Fibroblast of lung (primary cell): ENCODE results near the gene ZSCAN22. TPM values are rescaled to one million over a fixed set of nuclear protein-coding genes. Genes with fewer than 3 reads are reported as not detected.

Experiments used
- DNase-seq, 2 donors: peaks; one replicate each; pipeline versions ENCODE4 v3.0.0 to v3.0.0-alpha.2; 2010; ENCODE audit warnings: low read depth in 2 of 2
- H2AFZ ChIP-seq: 2 replicates; pipeline ENCODE4 v1.5.1; 2012; ENCODE audit warnings: low read length, control low read depth, inconsistent platforms
- H3K27ac ChIP-seq: 2 replicates; pipeline ENCODE4 v1.5.1; 2011; ENCODE audit warnings: low read length, control low read depth; ENCODE audit not compliant: insufficient read depth
- H3K27me3 ChIP-seq: 2 replicates; pipeline ENCODE4 v1.5.1; 2011; ENCODE audit warnings: mild to moderate bottlenecking, low read length; ENCODE audit not compliant: control insufficient read depth, insufficient read depth
- H3K36me3 ChIP-seq: 2 replicates; pipeline ENCODE4 v1.5.1; 2011; ENCODE audit warnings: low read length; ENCODE audit not compliant: control insufficient read depth, insufficient read depth
- H3K4me1 ChIP-seq: 2 replicates; pipeline ENCODE4 v1.5.1; 2011; ENCODE audit warnings: low read length; ENCODE audit not compliant: control insufficient read depth, insufficient read depth; ENCODE audit errors: extremely low read depth
- H3K4me2 ChIP-seq: 2 replicates; pipeline ENCODE4 v1.5.1; 2011; ENCODE audit warnings: low read length, control low read depth; ENCODE audit not compliant: insufficient read depth; ENCODE audit errors: extremely low read depth
- H3K4me3 ChIP-seq, 4 experiments: fragments of 200-600 bp in 1 of 4; sonication (generic) in 1 of 4; replicated peaks in 1 of 4; 2 replicates each; pipeline ENCODE4 v1.5.1; 2011 to 2016; ENCODE audit warnings: low read length in 4 of 4, low read depth in 3 of 4, mild to moderate bottlenecking in 3 of 4, control low read depth in 2 of 4, inconsistent platforms in 1 of 4, mixed read lengths in 1 of 4; ENCODE audit not compliant: insufficient read depth in 1 of 4; ENCODE audit errors: control extremely low read depth in 1 of 4
- H3K79me2 ChIP-seq: 2 replicates; pipeline ENCODE4 v1.5.1; 2012; ENCODE audit warnings: mild to moderate bottlenecking, low read length, inconsistent platforms; ENCODE audit not compliant: control insufficient read depth, insufficient read depth
- H3K9ac ChIP-seq: 2 replicates; pipeline ENCODE4 v1.5.1; 2011; ENCODE audit warnings: mild to moderate bottlenecking, low read length, control low read depth; ENCODE audit not compliant: insufficient read depth
- H3K9me3 ChIP-seq: 2 replicates; pipeline ENCODE4 v1.5.1; 2012; ENCODE audit warnings: low read depth, low read length; ENCODE audit not compliant: control insufficient read depth, insufficient read depth
- H4K20me1 ChIP-seq: 2 replicates; pipeline ENCODE4 v1.5.1; 2011; ENCODE audit warnings: low read length; ENCODE audit not compliant: control insufficient read depth, insufficient read depth; ENCODE audit errors: extremely low read depth
- CTCF ChIP-seq, 2 donors: IDR thresholded peaks in 1 of 2; conservative IDR thresholded peaks in 1 of 2; 1 replicate in 1 of 2; 2 replicates in 1 of 2; pipeline ENCODE4 v1.5.1; 2011 to 2012; ENCODE audit warnings: low read length in 2 of 2, control low read depth in 1 of 2, inconsistent platforms in 1 of 2, low read depth in 1 of 2, mild to moderate bottlenecking in 1 of 2
- EZH2 ChIP-seq: IDR thresholded peaks from 2 replicates; pipeline ENCODE4 v1.5.1; 2012; ENCODE audit warnings: low read length, control low read depth, mild to moderate bottlenecking; ENCODE audit errors: missing control alignments
- polyA plus RNA-seq, 2 donors: library from polyadenylated mRNA; depleted of rRNA in 1 of 2; stranded (reverse) in 1 of 2; unstranded in 1 of 2; fragments of >200 nt; gene quantifications; 2 replicates each; pipeline ENCODE4 v1.2.1, GENCODE V29; 2011 to 2012; ENCODE audit warnings: missing spikeins in 1 of 2
- total RNA-seq: library from RNA; depleted of rRNA; stranded (reverse); fragments of >200 nt; gene quantifications from 2 replicates; pipeline ENCODE4 v1.2.1, GENCODE V29; 2014

ZSCAN22 gene
- total and polyA plus RNA-seq, 2 donors (not counting 1 experiment from before 2014, with no cell fraction given): 2.8 to 3.0 TPM

GRCh38 chr19:58353717-58354477 lies 27.1 kb downstream of the ZSCAN22 start:
- no peaks in the 10 kb centered on the region for H3K9me3 ChIP-seq
- H3K9ac ChIP-seq: no peak overlapping the region
- TF ChIP-seq EZH2 (no peak), CTCF (conservative IDR thresholded peaks at IDR 0.05 in 1 of 2, IDR thresholded peaks at IDR 0.05 in 1 of 2; ENCODE audit: low read depth in 1 of 2, low read length in 2 of 2) (no peak)
- H3K27me3 ChIP-seq: no peaks in the 10 kb centered on the region
- no peak for DNase-seq
- H3K36me3 ChIP-seq: peaks cover 2% of the 10 kb centered on the region
- no peaks in the 10 kb centered on the region for H3K79me2 ChIP-seq
- H3K4me1 ChIP-seq: no peaks in the 10 kb centered on the region
- no peak overlapping the region for H2AFZ ChIP-seq
- no peak overlapping the region for H3K4me2 ChIP-seq
- H4K20me1 ChIP-seq: no peaks in the 10 kb centered on the region
- H3K4me3 ChIP-seq: no peak overlapping the region
- no peak overlapping the region for H3K27ac ChIP-seq

GRCh38 chr19:58354478-58355030 lies 27.8 kb downstream of the ZSCAN22 start:
- Histone ChIP-seq H3K27ac (no peak overlapping the region), H2AFZ (no peak overlapping the region), H3K4me1 (no peaks in the 10 kb centered on the region), H3K4me3 (no peak overlapping the region), H3K79me2 (no peaks in the 10 kb centered on the region), H3K4me2 (no peak overlapping the region), H3K36me3 (peaks cover 2% of the 10 kb centered on the region), H4K20me1 (no peaks in the 10 kb centered on the region), H3K9me3 (no peaks in the 10 kb centered on the region), H3K27me3 (no peaks in the 10 kb centered on the region), H3K9ac (no peak overlapping the region)
- no peak for DNase-seq
- TF ChIP-seq EZH2 (no peak), CTCF (conservative IDR thresholded peaks at IDR 0.05 in 1 of 2, IDR thresholded peaks at IDR 0.05 in 1 of 2; ENCODE audit: low read depth in 1 of 2, low read length in 2 of 2) (no peak)

GRCh38 chr19:58355215-58355796 lies 28.5 kb downstream of the ZSCAN22 start:
- Histone ChIP-seq H4K20me1 (no peaks in the 10 kb centered on the region), H3K79me2 (no peaks in the 10 kb centered on the region), H3K9me3 (no peaks in the 10 kb centered on the region), H3K27me3 (no peaks in the 10 kb centered on the region), H3K4me2 (no peak overlapping the region), H2AFZ (no peak overlapping the region), H3K27ac (no peak overlapping the region), H3K9ac (no peak overlapping the region), H3K4me3 (no peak overlapping the region), H3K36me3 (peaks cover 2% of the 10 kb centered on the region), H3K4me1 (no peaks in the 10 kb centered on the region)
- TF ChIP-seq CTCF (conservative IDR thresholded peaks at IDR 0.05 in 1 of 2, IDR thresholded peaks at IDR 0.05 in 1 of 2; ENCODE audit: low read depth in 1 of 2, low read length in 2 of 2): no peak
- no peak for TF ChIP-seq EZH2
- DNase-seq: no peak
